Heart left ventricle (tissue), 16 donors: ENCODE data around the gene PPP2R2D. TPM values are rescaled to one million over a fixed set of nuclear protein-coding genes. Genes with fewer than 3 reads are reported as not detected.

ENCODE experiments used
- ATAC-seq, 4 donors: fragments of 200-7000 bp; cut with Tn5 transposase; one replicate each; pipeline ENCODE4 v1.9.1; 2020 to 2022; ENCODE audit warnings: moderate library complexity in 4 of 4, mild to moderate bottlenecking in 3 of 4, moderate number of reproducible peaks in 1 of 4
- DNase-seq, 5 donors: peaks; one replicate each; pipeline ENCODE4 v3.0.0-alpha.2; 2020
- H3K27ac ChIP-seq, 12 donors: fragments of 200-600 bp; sonication (generic) in 4 of 12; one replicate each; pipeline versions ENCODE4 v1.5.0 to v1.8.0; 2016 to 2022; ENCODE audit warnings: mild to moderate bottlenecking in 2 of 12
- H3K27me3 ChIP-seq, 9 donors: fragments of 200-600 bp; sonication (generic) in 2 of 9; one replicate each; pipeline versions ENCODE4 v1.5.1 to v1.8.0; 2016 to 2022; ENCODE audit warnings: mild to moderate bottlenecking in 3 of 9
- H3K36me3 ChIP-seq, 9 donors: fragments of 200-600 bp; sonication (generic) in 2 of 9; one replicate each; pipeline versions ENCODE4 v1.5.0 to v1.8.0; 2018 to 2022; ENCODE audit warnings: mild to moderate bottlenecking in 2 of 9
- H3K4me1 ChIP-seq, 12 donors: fragments of 200-600 bp; sonication (generic) in 4 of 12; one replicate each; pipeline versions ENCODE4 v1.5.0 to v1.8.0; 2016 to 2022; ENCODE audit warnings: mild to moderate bottlenecking in 3 of 12
- H3K4me3 ChIP-seq, 12 donors: fragments of 200-600 bp; sonication (generic) in 4 of 12; one replicate each; pipeline versions ENCODE4 v1.5.0 to v1.8.0; 2017 to 2022; ENCODE audit warnings: mild to moderate bottlenecking in 9 of 12, moderate library complexity in 4 of 12
- H3K9me3 ChIP-seq, 12 donors: fragments of 200-600 bp; sonication (generic) in 4 of 12; one replicate each; pipeline versions ENCODE4 v1.5.0 to v1.8.0; 2016 to 2022; ENCODE audit warnings: mild to moderate bottlenecking in 1 of 12
- CTCF ChIP-seq, 12 donors: fragments of 200-600 bp; sonication (generic) in 4 of 12; IDR thresholded peaks; one replicate each; pipeline versions ENCODE4 v1.5.0 to v1.8.0; 2018 to 2022; ENCODE audit warnings: antibody characterized with exemption in 12 of 12, mild to moderate bottlenecking in 5 of 12
- POLR2A ChIP-seq, 2 donors: fragments of 450-650 bp; IDR thresholded peaks; one replicate each; pipeline ENCODE4 v1.6.1; 2017; ENCODE audit warnings: antibody characterized with exemption in 2 of 2, mild to moderate bottlenecking in 2 of 2, moderate library complexity in 2 of 2
- WGBS, 4 donors: extraction: QIAGEN DNeasy Blood & Tissue Kit in 2 of 4; methylation state at CpG; one replicate each; pipeline versions ENCODE4 v1.1.5 to v1.1.7; 2013 to 2018; 5-methylcytosine and 5-hydroxymethylcytosine counted together
- intact Hi-C, 10 donors: fragments of 100-400 bp; cut with DNase I; formaldehyde crosslinking; loops; one replicate each; pipeline versions ENCODE4 v1.11.1 to v1.14.2; 2022
- polyA plus RNA-seq, 2 donors: library from polyadenylated mRNA; stranded (reverse); fragments of 200-250 nt; gene quantifications; one replicate each; pipeline ENCODE4 v1.2.3, GENCODE V29; 2013
- total RNA-seq, 9 donors: library from RNA; depleted of rRNA in 2 of 9; stranded (reverse); fragments of >200 nt in 2 of 9; fragmentation: NEBNext Ultra II Directional in 3 of 9; extraction: Animal tissue kit (Norgen Biotek cat#: 25700) in 3 of 9; gene quantifications; one replicate each; pipeline versions ENCODE4 v1.1.0 to v1.2.4, GENCODE V29; 2016 to 2023
- donor health status: ischemic (EF 13 %, LVEDD 7.1; RV severe dilation, severe dysfunction).
- donor health status: healthy with polysubstance abuse.
- donor health status: DM: no; HTN: yes; CAD: no.
- donor health status: DM: no; HTN: no; CAD: no.
- donor health status: ischemic (EF 25% LVEDD 6.9; RV normal size, moderate dysfunction).
- donor health status: ischemic (EF 25% LVEDD 5.7; RV mildly dilated, moderate dysfunction).
- donor health status: healthy.
- donor health status: DM: yes; HTN: yes; CAD: no.
- donor health status: ischemic (EF 35%, LVEDD 5.7; RV mildly dilated, moderate dysfunction).
- donor health status: nonischemic (EF 11% LVEDD 7.7; RV severe dilation, severe dysfunction).
- donor health status: DM: yes; HTN: yes; CAD: no.
- donor health status: PGD.
- donor health status: ischemic (EF 29% LVEDD 5.4; RV normal size, mild dysfunction).
- donor health status: nonischemic (EF 23%, LVEDD 6.1; RV moderate dilation, normal function).

PPP2R2D gene
- total and polyA plus RNA-seq, 11 donors, result 29.4 to 43.4 (median 36.4) TPM

GRCh38 chr10:131901181-131901829, 497 bp downstream of the PPP2R2D start:
- H3K9me3 ChIP-seq, result no peaks in the 10 kb centered on the region
- TF ChIP-seq POLR2A (IDR thresholded peaks at IDR 0.05), result no peak
- TF ChIP-seq CTCF (IDR thresholded peaks at IDR 0.05), result no peak
- peak overlapping the region; percentile 70 to 100 (median 89) for H3K4me3 ChIP-seq
- WGBS, 4 donors, result 0 to 1% (median 0%) methylated on average over 5 to 83 of the region's 83 CpGs
- H3K27ac ChIP-seq, result peak overlapping the region; percentile 92 to 99 (median 98)
- intact Hi-C loops, result loop anchor here in 8 of 10 donors (5.0 to 10.0 kb wide), 5 partner anchors 36 to 76 kb away; no protein-coding TSS in a partner anchor
- H3K4me1 ChIP-seq, result peaks cover 0 to 52% (median 45%) of the 10 kb centered on the region in 12 donors
- peaks cover 0 to 11% (median 8%) of the 10 kb centered on the region in 9 donors for H3K36me3 ChIP-seq
- H3K27me3 ChIP-seq, result peaks cover 0 to 13% (median 4%) of the 10 kb centered on the region in 9 donors
- DNase-seq, result peak; percentile 43 to 79 (median 61)
- ATAC-seq, result peak in 3 of 4 donors; percentile 22 to 39 (median 31)

GRCh38 chr10:131902211-131902610, 1.4 kb downstream of the PPP2R2D start:
- intact Hi-C loops, result loop anchor here in 8 of 10 donors (5.0 to 10.0 kb wide), 5 partner anchors 35 to 75 kb away; no protein-coding TSS in a partner anchor
- peaks cover 0 to 19% (median 11%) of the 10 kb centered on the region in 9 donors for H3K36me3 ChIP-seq
- peak overlapping the region; percentile 70 to 100 (median 89) for H3K4me3 ChIP-seq
- H3K27me3 ChIP-seq, result peaks cover 0 to 13% (median 4%) of the 10 kb centered on the region in 9 donors
- H3K4me1 ChIP-seq, result peaks cover 0 to 58% (median 50%) of the 10 kb centered on the region in 12 donors
- no peak for DNase-seq
- H3K9me3 ChIP-seq, result no peaks in the 10 kb centered on the region
- H3K27ac ChIP-seq, result peak overlapping the region in 11 of 12 donors; percentile 92 to 99 (median 97)
- no peak for ATAC-seq
- TF ChIP-seq CTCF (IDR thresholded peaks at IDR 0.05), result no peak
- no peak for TF ChIP-seq POLR2A (IDR thresholded peaks at IDR 0.05)
- 31 to 37% (median 33%) methylated on average over 5 of the region's 5 CpGs for WGBS, 4 donors

- ATAC-seq (no peak), DNase-seq (no peak)
- Histone ChIP-seq H3K4me1 (peaks cover 0 to 63% (median 50%) of the 10 kb centered on the region in 12 donors), H3K27ac (peak overlapping the region in 2 of 12 donors; percentile 94 to 99), H3K27me3 (peaks cover 0 to 13% (median 4%) of the 10 kb centered on the region in 9 donors), H3K9me3 (no peaks in the 10 kb centered on the region), H3K4me3 (peak overlapping the region in 10 of 12 donors; percentile 70 to 100 (median 88)), H3K36me3 (peaks cover 0 to 21% (median 11%) of the 10 kb centered on the region in 9 donors)
- TF ChIP-seq POLR2A (IDR thresholded peaks at IDR 0.05), result no peak
- no peak for TF ChIP-seq CTCF (IDR thresholded peaks at IDR 0.05)
- intact Hi-C loops, result loop anchor here in 8 of 10 donors (5.0 to 10.0 kb wide), 5 partner anchors 35 to 75 kb away; no protein-coding TSS in a partner anchor
- WGBS, 4 donors, result 86 to 91% (median 89%) methylated on average over 9 of the region's 9 CpGs
Observed at GRCh38 chr10:131902691-131903090, 1.9 kb downstream of the PPP2R2D start.

GRCh38 chr10:131905267-131905571, 4.4 kb downstream of the PPP2R2D start:
- WGBS, 4 donors, result 68 to 75% (median 70%) methylated on average over 5 of the region's 5 CpGs
- TF ChIP-seq CTCF (IDR thresholded peaks at IDR 0.05) (no peak), POLR2A (IDR thresholded peaks at IDR 0.05) (no peak)
- ATAC-seq (no peak), DNase-seq (no peak)
- H3K27ac ChIP-seq, result peak overlapping the region in 1 of 12 donors; percentile 46
- H3K4me1 ChIP-seq, result peaks cover 0 to 76% (median 62%) of the 10 kb centered on the region in 12 donors
- intact Hi-C loops, result loop anchor here in 4 of 10 donors (5.0 to 10.0 kb wide), 2 partner anchors 67 to 70 kb away; no protein-coding TSS in a partner anchor
- no peaks in the 10 kb centered on the region for H3K27me3 ChIP-seq
- H3K4me3 ChIP-seq, result no peak overlapping the region
- H3K9me3 ChIP-seq, result no peaks in the 10 kb centered on the region
- H3K36me3 ChIP-seq, result peaks cover 0 to 38% (median 15%) of the 10 kb centered on the region in 9 donors
